ENCODE results near the gene CD99. TPM values are rescaled to one million over a fixed set of nuclear protein-coding genes. Genes with fewer than 3 reads are reported as not detected.
"Not testable (repeated sequence)": the region's sequence is repeated elsewhere in the genome, so short reads cannot be mapped to it uniquely, and the experiment has no call there.

The CD99 gene
- total RNA-seq, 1 experiment from 2014 or later = 77.9 TPM

DNA sequence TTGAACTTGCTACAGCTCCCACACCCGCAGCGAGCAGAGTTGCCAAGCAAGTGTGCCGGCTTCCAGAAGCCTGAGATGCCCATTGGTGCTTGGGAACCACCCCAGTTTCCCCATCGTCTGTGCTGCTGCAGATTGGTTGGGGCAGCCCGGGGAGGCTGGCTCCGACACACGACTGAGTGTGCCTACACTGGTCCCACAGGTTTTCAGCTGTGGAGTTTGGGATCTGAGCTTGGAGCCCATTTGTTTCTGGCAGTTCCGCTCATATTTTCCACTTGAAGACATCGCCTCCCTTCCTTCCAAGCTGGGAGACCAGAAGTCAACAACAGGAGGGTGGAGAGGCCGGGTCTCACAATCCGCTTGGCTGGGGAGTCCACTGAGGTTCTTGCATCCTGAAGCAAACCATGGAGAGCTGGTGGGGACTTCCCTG, 60.8 kb downstream of the CD99 start, which contains the start of gene XG:
Gene XG (plus strand): TSS at position 167 of the 427 bp plus-strand sequence. CDS start 235 bp downstream, at position 402.
- ATAC-seq; H3K4me3 Mint-ChIP-seq; H3K9me3 Mint-ChIP-seq; H3K27ac Mint-ChIP-seq; H3K36me3 Mint-ChIP-seq; POLR2A ChIA-PET; CTCF ChIA-PET; H3K27me3 Mint-ChIP-seq (ENCODE audit: low read depth); DNase-seq (ENCODE audit: low spot score): not testable (repeated sequence)
- H3K4me1 Mint-ChIP-seq = peaks cover 17% of the 10 kb centered on the region

DNA sequence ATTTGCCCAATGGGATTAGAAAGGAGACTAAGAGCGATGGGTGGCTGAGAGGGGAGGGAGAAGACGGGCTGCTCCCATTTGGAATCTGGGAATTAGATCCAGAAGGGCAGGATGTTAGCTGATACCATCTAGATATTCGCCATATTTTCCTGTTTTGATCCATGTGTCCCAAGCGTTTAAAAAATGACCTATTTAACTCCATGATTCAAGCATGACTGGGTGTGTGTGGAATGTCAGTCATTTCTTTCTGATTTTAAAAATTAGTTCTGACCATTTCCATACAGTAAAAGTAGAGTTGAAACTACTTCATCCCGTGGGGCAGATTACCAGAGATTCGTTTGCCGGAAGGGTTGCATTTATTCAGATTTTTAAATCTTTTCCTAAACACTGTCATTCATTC, 61.3 kb downstream of the CD99 start:
- ATAC-seq; H3K4me3 Mint-ChIP-seq; H3K27ac Mint-ChIP-seq; POLR2A ChIA-PET; H3K36me3 Mint-ChIP-seq; H3K27me3 Mint-ChIP-seq (ENCODE audit: low read depth); CTCF ChIA-PET; DNase-seq (ENCODE audit: low spot score): not testable (repeated sequence)
- Mint-ChIP-seq H3K9me3 (peaks cover 13% of the 10 kb centered on the region), H3K4me1 (peaks cover 21% of the 10 kb centered on the region)

DNA sequence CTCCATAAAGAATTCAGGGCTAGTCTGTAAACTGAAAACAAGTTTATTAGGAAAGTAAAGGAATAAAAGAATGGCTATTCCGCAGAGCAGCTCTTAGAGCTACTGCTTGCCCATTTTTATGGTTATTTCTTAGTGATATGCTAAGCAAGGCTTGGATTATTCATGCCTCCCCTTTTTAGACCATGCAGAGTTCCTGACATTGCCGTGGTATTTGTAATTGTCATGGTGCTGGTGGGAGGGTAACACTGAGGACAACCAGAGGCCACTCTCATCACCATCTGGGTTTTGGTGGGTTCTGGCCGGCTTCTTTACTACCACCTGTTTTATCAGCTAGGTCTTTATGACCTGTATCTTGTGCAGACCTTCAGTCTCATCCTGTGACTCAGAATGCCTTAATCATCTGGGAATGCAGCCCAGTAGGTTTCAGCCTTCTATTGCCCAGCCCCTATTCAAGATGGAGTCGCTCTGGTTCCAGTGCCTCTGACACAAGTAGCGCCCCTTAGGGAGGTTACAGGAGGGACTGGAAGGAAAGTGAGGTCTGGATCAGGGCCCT, 64.1 kb downstream of the CD99 start:
- H3K4me3 Mint-ChIP-seq; H3K27ac Mint-ChIP-seq; H3K27me3 Mint-ChIP-seq (ENCODE audit: low read depth); DNase-seq (ENCODE audit: low spot score); POLR2A ChIA-PET; H3K36me3 Mint-ChIP-seq; CTCF ChIA-PET; H3K9me3 Mint-ChIP-seq: not testable (repeated sequence)
- H3K4me1 Mint-ChIP-seq = peaks cover 21% of the 10 kb centered on the region
- peak; percentile 49 for ATAC-seq

DNA sequence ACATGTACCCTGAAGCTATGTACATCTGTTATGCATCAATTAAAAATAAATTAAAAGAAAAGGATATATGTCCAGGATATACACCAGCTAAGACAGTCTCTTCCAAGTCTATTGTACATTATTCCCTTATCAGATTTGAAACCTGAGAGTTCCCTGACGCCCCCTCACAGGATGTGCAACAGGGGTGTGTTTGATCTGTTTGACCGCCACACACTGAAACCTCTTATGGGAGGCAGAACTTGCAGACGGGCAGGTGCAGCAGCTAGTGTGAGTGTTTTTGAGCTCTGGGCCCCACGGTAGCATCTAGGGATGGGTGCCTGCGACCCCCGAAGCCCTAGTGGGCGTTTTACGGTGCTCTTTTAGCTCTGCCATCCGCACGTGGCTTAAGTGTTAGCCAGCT, 65.5 kb downstream of the CD99 start:
- Mint-ChIP-seq H3K27me3 (ENCODE audit: low read depth) (no peaks in the 10 kb centered on the region), H3K4me3 (no peak overlapping the region), H3K27ac (no peak overlapping the region), H3K9me3 (peaks cover 17% of the 10 kb centered on the region; the same call in 1 of the 2 replicates), H3K4me1 (peaks cover 21% of the 10 kb centered on the region), H3K36me3 (peaks cover 2% of the 10 kb centered on the region; the same call in 1 of the 2 replicates)
- TF ChIP-seq ZBTB21 (CRISPR knock-in tag; IDR thresholded peaks at IDR 0.05; ENCODE audit: borderline replicate concordance) (no peak), ETV6 (CRISPR knock-in tag; IDR thresholded peaks at IDR 0.05) (no peak), CREB1 (CRISPR knock-in tag; IDR thresholded peaks at IDR 0.05) (no peak)
- TF ChIP-seq, protein P1, sequence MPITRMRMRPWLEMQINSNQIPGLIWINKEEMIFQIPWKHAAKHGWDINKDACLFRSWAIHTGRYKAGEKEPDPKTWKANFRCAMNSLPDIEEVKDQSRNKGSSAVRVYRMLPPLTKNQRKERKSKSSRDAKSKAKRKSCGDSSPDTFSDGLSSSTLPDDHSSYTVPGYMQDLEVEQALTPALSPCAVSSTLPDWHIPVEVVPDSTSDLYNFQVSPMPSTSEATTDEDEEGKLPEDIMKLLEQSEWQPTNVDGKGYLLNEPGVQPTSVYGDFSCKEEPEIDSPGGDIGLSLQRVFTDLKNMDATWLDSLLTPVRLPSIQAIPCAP (CRISPR knock-in tag; IDR thresholded peaks at IDR 0.05) = no peak
- CTCF ChIA-PET = no interaction called here
- DNase-seq (ENCODE audit: low spot score) = no peak
- no peak for ATAC-seq
- POLR2A ChIA-PET = no interaction called here

DNA sequence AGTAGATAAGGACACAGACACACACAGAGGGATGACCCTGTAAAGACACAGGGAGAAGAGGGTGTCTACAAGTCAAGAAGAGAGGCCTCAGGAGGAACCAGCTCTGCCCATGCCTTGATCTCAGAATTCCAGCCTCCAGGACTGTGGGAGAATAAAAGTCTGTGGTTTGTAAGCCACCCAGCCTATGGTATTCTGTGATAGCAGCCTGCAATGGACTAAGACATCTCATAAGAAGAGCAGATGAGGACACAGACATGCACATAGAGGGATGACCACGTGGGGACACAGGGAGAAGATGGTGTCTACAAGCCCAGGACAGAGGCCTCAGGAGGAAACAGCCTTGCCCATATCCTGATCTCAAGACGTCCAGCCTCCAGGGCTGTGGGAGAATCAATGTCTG, 70.2 kb downstream of the CD99 start:
- DNase-seq (ENCODE audit: low spot score) = no peak
- H3K4me3 Mint-ChIP-seq = no peak overlapping the region
- CTCF ChIA-PET = no interaction called here
- H3K27me3 Mint-ChIP-seq (ENCODE audit: low read depth) = no peaks in the 10 kb centered on the region; the same call in 1 of the 2 replicates
- H3K4me1 Mint-ChIP-seq = peaks cover 15% of the 10 kb centered on the region
- POLR2A ChIA-PET = no interaction called here
- H3K9me3 Mint-ChIP-seq = peaks cover 22% of the 10 kb centered on the region
- no peak overlapping the region for H3K27ac Mint-ChIP-seq
- H3K36me3 Mint-ChIP-seq = 0 out of 2 replicates have a peak, but pooled peaks cover 3% of the 10 kb centered on the region
- no peak for ATAC-seq
- TF ChIP-seq GTF2I (CRISPR knock-in tag; conservative IDR thresholded peaks at IDR 0.05) (no peak), SMAD3 (CRISPR knock-in tag; IDR thresholded peaks at IDR 0.05; ENCODE audit: borderline replicate concordance) (no peak), ZNF317 (CRISPR knock-in tag; IDR thresholded peaks at IDR 0.05; ENCODE audit: borderline replicate concordance, low read depth) (no peak), ZNF219 (CRISPR knock-in tag; IDR thresholded peaks at IDR 0.05; ENCODE audit: borderline replicate concordance) (no peak), SMAD4 (CRISPR knock-in tag; IDR thresholded peaks at IDR 0.05) (no peak), GRHL2 (CRISPR knock-in tag; IDR thresholded peaks at IDR 0.05; ENCODE audit: insufficient replicate concordance, severe bottlenecking) (no peak), FOXK1 (CRISPR knock-in tag; IDR thresholded peaks at IDR 0.05) (no peak), RORB (CRISPR knock-in tag; IDR thresholded peaks at IDR 0.05) (no peak), ETV6 (CRISPR knock-in tag; IDR thresholded peaks at IDR 0.05) (no peak), CREB1 (CRISPR knock-in tag; IDR thresholded peaks at IDR 0.05) (no peak)
- TF ChIP-seq, protein P2, sequence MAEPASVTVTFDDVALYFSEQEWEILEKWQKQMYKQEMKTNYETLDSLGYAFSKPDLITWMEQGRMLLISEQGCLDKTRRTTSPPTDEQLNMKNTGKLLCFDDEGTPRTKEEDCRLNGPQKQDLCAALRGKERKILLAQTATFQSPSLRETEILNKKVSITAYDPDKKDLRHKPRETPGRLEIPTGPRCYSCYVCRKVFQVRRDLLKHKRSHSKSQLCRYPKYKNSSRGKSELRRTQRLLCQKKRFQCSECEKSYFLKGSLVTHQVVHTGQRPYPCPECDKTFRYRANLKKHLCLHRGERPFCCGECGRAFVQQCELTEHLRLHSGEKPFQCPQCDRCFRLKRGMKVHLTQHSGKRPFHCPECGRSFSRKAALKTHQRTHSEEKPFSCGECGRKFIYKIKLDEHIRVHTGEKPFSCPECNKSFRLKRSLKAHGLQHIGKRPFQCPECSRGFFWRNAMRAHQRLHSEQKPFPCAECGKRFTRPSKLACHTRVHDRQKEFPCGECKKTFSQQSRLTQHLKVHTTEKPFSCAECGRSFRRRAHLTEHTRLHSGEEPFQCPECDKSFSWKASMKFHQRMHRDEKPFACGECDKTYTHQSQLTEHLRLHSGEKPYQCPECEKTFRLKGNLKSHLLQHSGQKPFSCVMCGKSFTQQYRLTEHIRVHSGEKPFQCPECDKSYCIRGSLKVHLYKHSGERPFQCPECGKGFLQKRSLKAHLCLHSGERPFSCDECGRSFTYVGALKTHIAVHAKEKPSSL (CRISPR knock-in tag; conservative IDR thresholded peaks at IDR 0.05) = no peak
- TF ChIP-seq, protein P3, sequence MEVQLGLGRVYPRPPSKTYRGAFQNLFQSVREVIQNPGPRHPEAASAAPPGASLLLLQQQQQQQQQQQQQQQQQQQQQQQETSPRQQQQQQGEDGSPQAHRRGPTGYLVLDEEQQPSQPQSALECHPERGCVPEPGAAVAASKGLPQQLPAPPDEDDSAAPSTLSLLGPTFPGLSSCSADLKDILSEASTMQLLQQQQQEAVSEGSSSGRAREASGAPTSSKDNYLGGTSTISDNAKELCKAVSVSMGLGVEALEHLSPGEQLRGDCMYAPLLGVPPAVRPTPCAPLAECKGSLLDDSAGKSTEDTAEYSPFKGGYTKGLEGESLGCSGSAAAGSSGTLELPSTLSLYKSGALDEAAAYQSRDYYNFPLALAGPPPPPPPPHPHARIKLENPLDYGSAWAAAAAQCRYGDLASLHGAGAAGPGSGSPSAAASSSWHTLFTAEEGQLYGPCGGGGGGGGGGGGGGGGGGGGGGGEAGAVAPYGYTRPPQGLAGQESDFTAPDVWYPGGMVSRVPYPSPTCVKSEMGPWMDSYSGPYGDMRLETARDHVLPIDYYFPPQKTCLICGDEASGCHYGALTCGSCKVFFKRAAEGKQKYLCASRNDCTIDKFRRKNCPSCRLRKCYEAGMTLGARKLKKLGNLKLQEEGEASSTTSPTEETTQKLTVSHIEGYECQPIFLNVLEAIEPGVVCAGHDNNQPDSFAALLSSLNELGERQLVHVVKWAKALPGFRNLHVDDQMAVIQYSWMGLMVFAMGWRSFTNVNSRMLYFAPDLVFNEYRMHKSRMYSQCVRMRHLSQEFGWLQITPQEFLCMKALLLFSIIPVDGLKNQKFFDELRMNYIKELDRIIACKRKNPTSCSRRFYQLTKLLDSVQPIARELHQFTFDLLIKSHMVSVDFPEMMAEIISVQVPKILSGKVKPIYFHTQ (CRISPR knock-in tag; IDR thresholded peaks at IDR 0.05) = no peak
- TF ChIP-seq, protein P4, sequence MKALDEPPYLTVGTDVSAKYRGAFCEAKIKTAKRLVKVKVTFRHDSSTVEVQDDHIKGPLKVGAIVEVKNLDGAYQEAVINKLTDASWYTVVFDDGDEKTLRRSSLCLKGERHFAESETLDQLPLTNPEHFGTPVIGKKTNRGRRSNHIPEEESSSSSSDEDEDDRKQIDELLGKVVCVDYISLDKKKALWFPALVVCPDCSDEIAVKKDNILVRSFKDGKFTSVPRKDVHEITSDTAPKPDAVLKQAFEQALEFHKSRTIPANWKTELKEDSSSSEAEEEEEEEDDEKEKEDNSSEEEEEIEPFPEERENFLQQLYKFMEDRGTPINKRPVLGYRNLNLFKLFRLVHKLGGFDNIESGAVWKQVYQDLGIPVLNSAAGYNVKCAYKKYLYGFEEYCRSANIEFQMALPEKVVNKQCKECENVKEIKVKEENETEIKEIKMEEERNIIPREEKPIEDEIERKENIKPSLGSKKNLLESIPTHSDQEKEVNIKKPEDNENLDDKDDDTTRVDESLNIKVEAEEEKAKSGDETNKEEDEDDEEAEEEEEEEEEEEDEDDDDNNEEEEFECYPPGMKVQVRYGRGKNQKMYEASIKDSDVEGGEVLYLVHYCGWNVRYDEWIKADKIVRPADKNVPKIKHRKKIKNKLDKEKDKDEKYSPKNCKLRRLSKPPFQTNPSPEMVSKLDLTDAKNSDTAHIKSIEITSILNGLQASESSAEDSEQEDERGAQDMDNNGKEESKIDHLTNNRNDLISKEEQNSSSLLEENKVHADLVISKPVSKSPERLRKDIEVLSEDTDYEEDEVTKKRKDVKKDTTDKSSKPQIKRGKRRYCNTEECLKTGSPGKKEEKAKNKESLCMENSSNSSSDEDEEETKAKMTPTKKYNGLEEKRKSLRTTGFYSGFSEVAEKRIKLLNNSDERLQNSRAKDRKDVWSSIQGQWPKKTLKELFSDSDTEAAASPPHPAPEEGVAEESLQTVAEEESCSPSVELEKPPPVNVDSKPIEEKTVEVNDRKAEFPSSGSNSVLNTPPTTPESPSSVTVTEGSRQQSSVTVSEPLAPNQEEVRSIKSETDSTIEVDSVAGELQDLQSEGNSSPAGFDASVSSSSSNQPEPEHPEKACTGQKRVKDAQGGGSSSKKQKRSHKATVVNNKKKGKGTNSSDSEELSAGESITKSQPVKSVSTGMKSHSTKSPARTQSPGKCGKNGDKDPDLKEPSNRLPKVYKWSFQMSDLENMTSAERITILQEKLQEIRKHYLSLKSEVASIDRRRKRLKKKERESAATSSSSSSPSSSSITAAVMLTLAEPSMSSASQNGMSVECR (CRISPR knock-in tag; IDR thresholded peaks at IDR 0.05; ENCODE audit: borderline replicate concordance) = no peak

Measured in WTC11 (cell line).